LNCaP clone FGC (cell line): ENCODE measurements around the gene ARRDC1.

ENCODE experiments used
- DNase-seq: peaks from one replicate; pipeline ENCODE4 v3.0.0-alpha.2; 2011; ENCODE audit warnings: low read depth
- H3K4me3 ChIP-seq: 2 replicates; pipeline ENCODE4 v1.5.1; 2011; ENCODE audit warnings: mild to moderate bottlenecking, low read depth, low read length, control low read depth
- TF ChIP-seq, protein P1 (sequence below): IDR thresholded peaks from 2 replicates; pipeline ENCODE4 v1.5.1; 2012; ENCODE audit warnings: mild to moderate bottlenecking; ENCODE audit not compliant: control insufficient read depth, insufficient read depth; ENCODE audit errors: extremely low read depth

The ARRDC1 gene

DNA sequence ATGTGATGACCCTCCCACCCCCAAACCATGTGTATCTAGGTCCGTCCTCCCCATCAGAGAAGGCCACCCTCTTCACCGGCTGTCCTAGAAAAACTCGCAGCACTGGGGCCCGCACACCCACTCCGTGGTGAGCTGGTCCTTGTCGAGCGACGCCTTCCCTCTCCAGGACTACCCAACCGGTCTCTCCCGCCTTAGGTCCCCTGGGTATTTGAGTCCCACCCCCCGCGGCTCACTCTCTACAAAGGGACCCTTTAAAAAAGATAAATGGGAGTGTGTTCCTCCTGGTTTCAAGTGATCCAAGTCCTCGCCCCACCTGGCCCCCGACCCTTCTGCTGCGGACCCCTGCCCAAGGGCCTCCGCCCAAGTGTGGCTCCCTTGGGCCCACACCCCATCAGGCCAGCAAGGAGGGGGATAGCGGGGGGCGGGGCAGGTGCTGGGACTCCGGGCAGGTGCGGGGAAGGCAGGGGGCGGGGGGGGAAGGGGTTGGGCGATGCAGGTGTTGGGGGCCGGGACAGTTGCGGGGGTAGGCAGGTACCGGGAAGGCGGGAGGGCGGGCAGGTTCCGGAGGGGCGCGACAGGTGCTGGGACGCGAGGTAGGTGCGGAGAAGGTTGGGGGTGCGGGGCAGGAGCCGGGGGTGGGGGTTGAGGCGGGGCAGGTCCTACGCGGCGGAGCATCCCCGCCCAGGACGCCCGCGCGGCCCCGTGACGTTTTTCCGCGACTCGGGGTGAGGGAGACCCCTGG is 970 bp upstream of the ARRDC1 start:
- DNase-seq, result no peak
- H3K4me3 ChIP-seq, result peak overlapping the region; percentile 31
- TF ChIP-seq, protein P1, sequence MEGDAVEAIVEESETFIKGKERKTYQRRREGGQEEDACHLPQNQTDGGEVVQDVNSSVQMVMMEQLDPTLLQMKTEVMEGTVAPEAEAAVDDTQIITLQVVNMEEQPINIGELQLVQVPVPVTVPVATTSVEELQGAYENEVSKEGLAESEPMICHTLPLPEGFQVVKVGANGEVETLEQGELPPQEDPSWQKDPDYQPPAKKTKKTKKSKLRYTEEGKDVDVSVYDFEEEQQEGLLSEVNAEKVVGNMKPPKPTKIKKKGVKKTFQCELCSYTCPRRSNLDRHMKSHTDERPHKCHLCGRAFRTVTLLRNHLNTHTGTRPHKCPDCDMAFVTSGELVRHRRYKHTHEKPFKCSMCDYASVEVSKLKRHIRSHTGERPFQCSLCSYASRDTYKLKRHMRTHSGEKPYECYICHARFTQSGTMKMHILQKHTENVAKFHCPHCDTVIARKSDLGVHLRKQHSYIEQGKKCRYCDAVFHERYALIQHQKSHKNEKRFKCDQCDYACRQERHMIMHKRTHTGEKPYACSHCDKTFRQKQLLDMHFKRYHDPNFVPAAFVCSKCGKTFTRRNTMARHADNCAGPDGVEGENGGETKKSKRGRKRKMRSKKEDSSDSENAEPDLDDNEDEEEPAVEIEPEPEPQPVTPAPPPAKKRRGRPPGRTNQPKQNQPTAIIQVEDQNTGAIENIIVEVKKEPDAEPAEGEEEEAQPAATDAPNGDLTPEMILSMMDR, result no peak

DNA sequence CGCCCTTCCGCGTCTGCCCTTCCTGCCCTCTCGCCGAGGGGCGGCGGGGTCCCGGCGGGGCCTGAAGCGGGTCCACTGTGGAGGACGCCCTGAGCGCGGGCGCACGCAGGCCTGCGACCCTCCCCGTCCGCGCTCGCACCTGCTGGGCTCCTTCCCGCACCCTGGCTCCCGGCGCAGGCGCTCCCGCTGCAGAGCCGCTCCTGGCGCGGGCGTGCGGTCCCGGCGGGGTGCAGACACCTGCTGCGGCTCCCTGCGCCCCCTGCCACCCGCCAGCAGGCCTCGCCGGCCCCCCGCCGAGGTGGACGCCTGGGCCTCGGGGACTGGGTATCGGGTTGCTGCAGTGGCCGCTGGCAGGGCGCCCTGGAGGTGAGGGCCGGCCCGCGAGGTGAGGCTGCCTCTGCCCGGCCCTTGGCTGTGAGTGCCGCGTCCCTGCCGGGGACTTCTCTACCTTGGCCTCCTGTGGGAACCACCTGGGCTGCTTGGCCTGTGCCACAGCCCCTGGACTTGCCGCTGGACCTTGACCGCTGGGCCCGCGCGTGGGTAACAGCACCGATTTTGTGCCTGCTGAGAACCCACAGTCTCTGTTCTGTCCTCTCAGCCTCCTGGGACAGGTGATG is 627 bp downstream of the ARRDC1 start:
- DNase-seq, result no peak
- peak overlapping the region; percentile 72 for H3K4me3 ChIP-seq
- TF ChIP-seq, protein P1, result no peak

GRCh38 chr9:137606734-137607138 is 1.2 kb downstream of the ARRDC1 start:
- peak overlapping the region; percentile 72 for H3K4me3 ChIP-seq
- no peak for DNase-seq
- TF ChIP-seq, protein P1, result no peak

- peak overlapping the region; percentile 72 for H3K4me3 ChIP-seq
- TF ChIP-seq, protein P1, result no peak
- no peak for DNase-seq
These were observed 1.8 kb downstream of the ARRDC1 start for GRCh38 chr9:137607141-137607857.

- H3K4me3 ChIP-seq, result no peak overlapping the region
- no peak for DNase-seq
- TF ChIP-seq, protein P1, result no peak
These were observed 5.5 kb downstream of the ARRDC1 start for GRCh38 chr9:137610944-137611343.

DNA sequence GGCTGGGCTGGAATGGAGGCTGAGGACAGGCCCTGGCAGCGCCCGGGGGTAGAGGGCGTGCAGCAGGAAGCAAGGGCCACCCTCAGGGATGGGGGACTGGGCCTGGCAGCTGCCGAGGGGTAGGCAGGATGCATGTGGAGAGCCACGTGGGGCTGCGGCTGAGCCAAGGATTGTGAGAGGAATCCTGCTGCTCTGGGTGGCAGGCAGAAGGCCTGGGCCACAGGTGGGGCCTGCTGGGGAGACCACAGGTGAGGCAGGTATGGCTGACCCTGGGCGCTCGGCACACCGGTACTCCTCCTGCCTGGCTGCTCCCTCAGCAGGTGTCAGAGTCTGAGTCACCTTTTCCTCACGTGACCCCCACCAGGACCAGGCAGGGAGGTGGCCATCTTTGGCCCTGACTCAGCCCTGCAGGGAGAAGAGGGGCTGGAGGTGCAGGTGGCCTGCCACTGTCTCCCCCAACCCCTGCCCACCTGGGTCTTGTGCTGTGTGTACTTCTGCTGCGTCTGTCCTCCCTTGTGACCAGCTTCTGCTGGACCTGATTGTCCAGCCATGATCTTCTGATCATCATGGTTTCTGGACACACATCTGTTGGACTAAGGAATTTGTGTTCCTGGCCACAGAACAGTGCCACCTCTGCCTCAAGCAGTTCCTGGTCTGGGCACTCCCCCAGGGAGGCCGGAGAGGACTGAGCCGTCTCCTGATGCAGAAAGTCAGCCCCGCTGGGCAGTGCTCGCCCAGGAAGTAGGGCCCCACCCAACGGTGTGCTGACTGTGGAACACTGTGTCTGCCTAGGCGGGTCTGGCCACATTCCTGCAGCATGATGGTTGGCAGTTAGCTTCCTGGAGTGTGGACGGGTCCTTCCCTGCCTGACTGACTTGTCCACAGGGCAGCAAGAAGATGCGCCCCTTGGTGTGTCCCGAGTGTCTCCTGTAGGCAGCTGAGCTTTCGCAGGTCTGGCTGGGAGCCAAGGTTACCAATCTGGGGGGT is 6.4 kb downstream of the ARRDC1 start:
- DNase-seq, result peak; percentile 96
- TF ChIP-seq, protein P1, result peak; percentile 17; the same call in 1 of the 2 replicates
- peak overlapping the region; percentile 19; the same call in 1 of the 2 replicates for H3K4me3 ChIP-seq
